SK-N-SH (cell line): ENCODE data around the gene SH2D4B. TPM values are rescaled to one million over a fixed set of nuclear protein-coding genes. Genes with fewer than 3 reads are reported as not detected.

Experiments
- CTCF ChIA-PET: fragments of 300-600, 350-600 bp; formaldehyde crosslinking; extraction: SDS; loops from one replicate; lab custom pipeline; 2021; lab: Yijun Ruan, JAX
- POLR2A ChIA-PET: fragments of 350-600 bp; sonication (Branson Sonifier 250); formaldehyde crosslinking; extraction: SDS; loops from one replicate; lab custom pipeline; 2020; ENCODE audit warnings: antibody characterized with exemption, inconsistent platforms; lab: Yijun Ruan, JAX
- DNase-seq: peaks from one replicate; pipeline ENCODE4 v3.0.0; 2012
- H2AFZ ChIP-seq: fragments of 200-600 bp; sonication (generic); 2 replicates; pipeline ENCODE4 v1.8.1; 2016; ENCODE audit warnings: antibody characterized with exemption, mild to moderate bottlenecking, low read depth
- H3F3A ChIP-seq: fragments of 200-600 bp; sonication (generic); replicated peaks from 2 replicates; pipeline ENCODE3; 2016; ENCODE audit warnings: antibody characterized with exemption, mild to moderate bottlenecking; ENCODE audit not compliant: insufficient read depth
- H3K27ac ChIP-seq, 2 experiments: fragments of 200-500 bp in 1 of 2; fragments of 200-600 bp in 1 of 2; sonication (Bioruptor generic) in 1 of 2; sonication (generic), shearing (Covaris generic) in 1 of 2; 2 replicates each; pipeline versions ENCODE4 v1.5.1 to v1.6.1; 2014 to 2016; ENCODE audit warnings: low read depth in 2 of 2, inconsistent platforms in 1 of 2, low read length in 1 of 2, mild to moderate bottlenecking in 1 of 2, mixed read lengths in 1 of 2
- H3K27me3 ChIP-seq: fragments of 200-600 bp; sonication (generic), shearing (Covaris generic); 2 replicates; pipeline ENCODE4 v1.6.1; 2016; ENCODE audit warnings: mixed run types; ENCODE audit not compliant: insufficient read depth
- H3K36me3 ChIP-seq, 2 experiments: fragments of 200-500 bp in 1 of 2; fragments of 200-600 bp in 1 of 2; sonication (Bioruptor generic) in 1 of 2; sonication (generic) in 1 of 2; replicated peaks in 1 of 2; 2 replicates each; pipeline versions ENCODE3 to v1.5.1; 2014 to 2016; ENCODE audit warnings: low read length in 1 of 2, mild to moderate bottlenecking in 1 of 2; ENCODE audit not compliant: insufficient read depth in 2 of 2, control insufficient read depth in 1 of 2
- H3K4me1 ChIP-seq, 2 experiments: fragments of 200-500 bp in 1 of 2; fragments of 200-600 bp in 1 of 2; sonication (Bioruptor generic) in 1 of 2; sonication (generic), shearing (Covaris generic) in 1 of 2; 2 replicates each; pipeline versions ENCODE4 v1.5.1 to v1.6.1; 2014 to 2016; ENCODE audit warnings: low read depth in 1 of 2, low read length in 1 of 2, mixed run types in 1 of 2; ENCODE audit not compliant: insufficient read depth in 2 of 2, control insufficient read depth in 1 of 2
- H3K4me2 ChIP-seq: fragments of 200-600 bp; sonication (generic), shearing (Covaris generic); 2 replicates; pipeline ENCODE4 v1.6.1; 2017; ENCODE audit warnings: mixed run types
- H3K4me3 ChIP-seq, 2 experiments: fragments of 200-500 bp in 1 of 2; fragments of 200-600 bp in 1 of 2; sonication (Bioruptor generic) in 1 of 2; sonication (generic), shearing (Covaris generic) in 1 of 2; 2 replicates each; pipeline versions ENCODE4 v1.5.1 to v1.8.1; 2014 to 2016; ENCODE audit warnings: low read depth in 2 of 2, inconsistent platforms in 1 of 2, low read length in 1 of 2, mild to moderate bottlenecking in 1 of 2, mixed read lengths in 1 of 2, moderate library complexity in 1 of 2
- H3K79me2 ChIP-seq: fragments of 200-600 bp; sonication (generic); 2 replicates; pipeline ENCODE4 v1.8.1; 2017; ENCODE audit warnings: mild to moderate bottlenecking; ENCODE audit not compliant: insufficient read depth
- H3K9ac ChIP-seq: fragments of 200-600 bp; sonication (generic); 2 replicates; pipeline ENCODE4 v1.6.1; 2017; ENCODE audit warnings: mixed run types
- H3K9me2 ChIP-seq: fragments of 200-600 bp; sonication (generic); 2 replicates; pipeline ENCODE4 v1.6.1; 2017; ENCODE audit warnings: mixed run types
- H3K9me3 ChIP-seq: fragments of 200-600 bp; sonication (generic); 2 replicates; pipeline ENCODE4 v1.6.1; 2017; ENCODE audit warnings: mixed run types, mild to moderate bottlenecking, moderate library complexity
- H4K20me1 ChIP-seq: fragments of 200-600 bp; sonication (generic); 2 replicates; pipeline ENCODE4 v1.6.1; 2017; ENCODE audit warnings: mild to moderate bottlenecking, mixed run types; ENCODE audit not compliant: insufficient read depth
- CTCF ChIP-seq: fragments of 200-600 bp; sonication (generic); IDR thresholded peaks from 2 replicates; pipeline ENCODE4 v1.6.1; 2017; ENCODE audit warnings: antibody characterized with exemption, mild to moderate bottlenecking, moderate library complexity
- FOSL2 ChIP-seq: IDR thresholded peaks from 2 replicates; pipeline ENCODE4 v1.4.0; 2012; ENCODE audit warnings: low read depth, mild to moderate bottlenecking, moderate library complexity, borderline replicate concordance
- FOXJ3 ChIP-seq: sonication (generic); formaldehyde crosslinking; IDR thresholded peaks from 2 replicates; pipeline ENCODE4 v1.5.1; 2020; ENCODE audit warnings: mild to moderate bottlenecking, missing genetic modification reagents
- FOXM1 ChIP-seq: IDR thresholded peaks from 2 replicates; pipeline ENCODE4 v1.4.0; 2012; ENCODE audit warnings: low read depth, mild to moderate bottlenecking
- IRF3 ChIP-seq: fragments of 150-350 bp; IDR thresholded peaks from 2 replicates; pipeline ENCODE4 v1.6.1; 2016; ENCODE audit warnings: mild to moderate bottlenecking, low read depth, low read length
- MAX ChIP-seq: IDR thresholded peaks from 2 replicates; pipeline ENCODE4 v1.4.0; 2012; ENCODE audit warnings: low read depth
- MXI1 ChIP-seq: IDR thresholded peaks from 2 replicates; pipeline ENCODE4 v1.6.1; 2012; ENCODE audit warnings: mild to moderate bottlenecking, low read depth, low read length, improper control_type of control experiment
- NFIC ChIP-seq: IDR thresholded peaks from 2 replicates; pipeline ENCODE4 v1.4.0; 2012; ENCODE audit warnings: borderline replicate concordance
- NRF1 ChIP-seq: IDR thresholded peaks from 2 replicates; pipeline ENCODE4 v1.6.1; 2012; ENCODE audit warnings: low read depth, mild to moderate bottlenecking, low read length
- REST ChIP-seq: IDR thresholded peaks from 2 replicates; pipeline ENCODE4 v1.6.1; 2012; ENCODE audit warnings: mild to moderate bottlenecking, low read depth, low read length, moderate library complexity
- RFX5 ChIP-seq: IDR thresholded peaks from 2 replicates; pipeline ENCODE4 v1.6.1; 2012; ENCODE audit warnings: mild to moderate bottlenecking, improper control_type of control experiment, low read length
- SMC3 ChIP-seq: IDR thresholded peaks from 2 replicates; pipeline ENCODE4 v1.6.1; 2012; ENCODE audit warnings: low read depth, low read length, improper control_type of control experiment
- ZBTB33 ChIP-seq: IDR thresholded peaks from 2 replicates; pipeline ENCODE4 v1.4.0; 2012; ENCODE audit warnings: low read depth, borderline replicate concordance
- WGBS: methylation state at CpG from one replicate; pipeline ENCODE4 v1.1.6; 2017; ENCODE audit warnings: low lambda C conversion rate; 5-methylcytosine and 5-hydroxymethylcytosine counted together
- polyA plus RNA-seq, 3 experiments: library from polyadenylated mRNA; depleted of rRNA; stranded (reverse); fragments of >200 nt; gene quantifications; 2 replicates each; pipeline ENCODE4 v1.2.3, GENCODE V29; 2012

Gene SH2D4B
- polyA plus RNA-seq, 1 of the 3 experiments (the other 2 are of a cell fraction) = not detected

GRCh38 chr10:80602881-80603280 lies 65.2 kb downstream of the SH2D4B start:
- Histone ChIP-seq H3K27ac (no peak overlapping the region), H3K79me2 (no peaks in the 10 kb centered on the region), H3K27me3 (no peaks in the 10 kb centered on the region), H4K20me1 (no peaks in the 10 kb centered on the region), H2AFZ (no peak overlapping the region), H3K4me1 (peaks cover 0 to 5% of the 10 kb centered on the region in 2 experiments; a peak in 2 of 4 replicates), H3K9me2 (no peaks in the 10 kb centered on the region), H3K4me2 (no peak overlapping the region), H3K9me3 (no peaks in the 10 kb centered on the region), H3K9ac (no peak overlapping the region), H3K36me3 (no peaks in the 10 kb centered on the region), H3F3A (no peaks in the 10 kb centered on the region), H3K4me3 (no peak overlapping the region)
- CTCF ChIA-PET = interaction anchor here (0.7 to 2.1 kb wide), 3 partner anchors 9 to 60 kb away, joined by 3 to 8 read pairs (median 4); no protein-coding TSS in a partner anchor
- TF ChIP-seq MXI1 (no peak), IRF3 (no peak), MAX (no peak), ZBTB33 (no peak), NRF1 (no peak), FOXJ3 (CRISPR knock-in tag) (no peak)
- WGBS = 45% methylated on average over 3 of the region's 4 CpGs
- POLR2A ChIA-PET = no interaction called here
- no peak for DNase-seq

- Histone ChIP-seq H2AFZ (no peak overlapping the region), H3K36me3 (no peaks in the 10 kb centered on the region), H3K9ac (no peak overlapping the region), H3K9me2 (no peaks in the 10 kb centered on the region), H3K4me2 (no peak overlapping the region), H3K4me1 (peaks cover 0 to 5% of the 10 kb centered on the region in 2 experiments; a peak in 2 of 4 replicates), H3K4me3 (no peak overlapping the region), H3K79me2 (no peaks in the 10 kb centered on the region), H3F3A (no peaks in the 10 kb centered on the region), H3K27me3 (no peaks in the 10 kb centered on the region), H4K20me1 (no peaks in the 10 kb centered on the region), H3K27ac (no peak overlapping the region), H3K9me3 (no peaks in the 10 kb centered on the region)
- 79% methylated on average over 22 of the region's 27 CpGs for WGBS
- no peak for DNase-seq
- ChIA-PET CTCF (interaction anchor here (2.1 kb wide), 1 partner anchor 59 kb away, joined by 8 read pairs; no protein-coding TSS in a partner anchor), POLR2A (no interaction called here)
- no peak for TF ChIP-seq CTCF
- TF ChIP-seq REST = no peak
- no peak for TF ChIP-seq NFIC
- TF ChIP-seq RFX5 = no peak
- no peak for TF ChIP-seq FOSL2
- TF ChIP-seq SMC3 = no peak
- no peak for TF ChIP-seq FOXM1
- TF ChIP-seq, all 33 proteins: peak for 0
Observed at GRCh38 chr10:80603516-80603915, 65.8 kb downstream of the SH2D4B start.
